Smooth muscle cell (in vitro differentiated cells): Measurements from ENCODE around the gene ZMYND8. TPM values are rescaled to one million over a fixed set of nuclear protein-coding genes. Genes with fewer than 3 reads are reported as not detected.
A peak's percentile ranks its signal among the peaks of the same experiment; 100 is the strongest.
"Not testable (repeated sequence)": the region's sequence is repeated elsewhere in the genome, so short reads cannot be mapped to it uniquely, and the experiment has no call there.

ENCODE experiments used
- DNase-seq: peaks from one replicate; lab custom pipeline; 2025; ENCODE audit not compliant: unreplicated experiment; lab: John Stamatoyannopoulos, UW
- H2AFZ ChIP-seq: fragments of 200-600 bp; sonication (generic); 2 replicates; pipeline ENCODE4 v1.6.0; 2016; ENCODE audit warnings: antibody characterized with exemption, low read depth, mild to moderate bottlenecking
- H3F3A ChIP-seq: fragments of 200-600 bp; sonication (generic); 2 replicates; pipeline ENCODE4 v1.6.0; 2017; ENCODE audit warnings: antibody characterized with exemption, low read depth
- H3K27ac ChIP-seq: fragments of 200-600 bp; sonication (generic); 2 replicates; pipeline ENCODE4 v1.5.1; 2016; ENCODE audit warnings: low read depth, mild to moderate bottlenecking
- H3K27me3 ChIP-seq: fragments of 200-600 bp; sonication (generic); 2 replicates; pipeline ENCODE4 v1.6.1; 2016; ENCODE audit warnings: low read depth, mild to moderate bottlenecking
- H3K36me3 ChIP-seq: fragments of 200-600 bp; sonication (generic); 2 replicates; pipeline ENCODE4 v1.5.1; 2016; ENCODE audit warnings: low read depth
- H3K4me1 ChIP-seq: fragments of 200-600 bp; sonication (generic); 2 replicates; pipeline ENCODE4 v1.5.1; 2016; ENCODE audit warnings: low read depth
- H3K4me2 ChIP-seq: fragments of 200-600 bp; sonication (generic); 2 replicates; pipeline ENCODE4 v1.6.0; 2016; ENCODE audit warnings: mild to moderate bottlenecking
- H3K4me3 ChIP-seq: fragments of 200-600 bp; sonication (generic); 2 replicates; pipeline ENCODE4 v1.5.1; 2016; ENCODE audit warnings: mild to moderate bottlenecking
- H3K79me2 ChIP-seq: fragments of 200-600 bp; sonication (generic); 2 replicates; pipeline ENCODE4 v1.6.0; 2016; ENCODE audit warnings: low read depth, mild to moderate bottlenecking
- H3K9ac ChIP-seq: fragments of 200-600 bp; sonication (generic); 2 replicates; pipeline ENCODE4 v1.6.0; 2016; ENCODE audit warnings: low read depth
- H3K9me3 ChIP-seq: fragments of 200-600 bp; sonication (generic); replicated peaks from 2 replicates; pipeline ENCODE4 v1.5.1; 2016; ENCODE audit warnings: low read depth
- H4K20me1 ChIP-seq: fragments of 200-600 bp; sonication (generic); 2 replicates; pipeline ENCODE4 v1.6.0; 2016; ENCODE audit warnings: low read depth
- CTCF ChIP-seq: fragments of 200-600 bp; sonication (generic); IDR thresholded peaks from 2 replicates; pipeline ENCODE4 v1.5.1; 2017; ENCODE audit warnings: borderline replicate concordance, mild to moderate bottlenecking, antibody characterized with exemption; ENCODE audit not compliant: insufficient read depth, poor library complexity, severe bottlenecking
- WGBS: methylation state at CpG from one replicate; pipeline ENCODE4 v1.1.7; 2016; ENCODE audit warnings: low lambda C conversion rate; 5-methylcytosine and 5-hydroxymethylcytosine counted together
- polyA plus RNA-seq: library from polyadenylated mRNA; unstranded; fragments of >200 nt; fragmentation: Nextera tagmentation; extraction: Ambion mirVana; gene quantifications from 2 replicates; pipeline ENCODE4 v1.2.1, GENCODE V29; 2016
- total RNA-seq: library from RNA; depleted of rRNA; stranded (reverse); fragments of >200 nt; gene quantifications from 2 replicates; pipeline ENCODE4 v1.2.3, GENCODE V29; 2014

Gene ZMYND8
- total and polyA plus RNA-seq, 2 experiments from 2014 or later: 15.2 to 24.1 TPM

- TF ChIP-seq CTCF: no peak
- Histone ChIP-seq H3K4me3 (no peak overlapping the region), H3K36me3 (no peaks in the 10 kb centered on the region), H3K4me1 (no peaks in the 10 kb centered on the region), H3F3A (no peaks in the 10 kb centered on the region), H3K9me3 (no peaks in the 10 kb centered on the region), H3K27ac (no peak overlapping the region), H2AFZ (no peak overlapping the region), H3K4me2 (no peak overlapping the region), H4K20me1 (no peaks in the 10 kb centered on the region), H3K27me3 (no peaks in the 10 kb centered on the region), H3K79me2 (no peaks in the 10 kb centered on the region), H3K9ac (no peak overlapping the region)
- WGBS: 94% methylated on average over 9 of the region's 9 CpGs
- DNase-seq: no peak
Measured at GRCh38 chr20:47397652-47398301, 41.3 kb upstream of the ZMYND8 start.

GRCh38 chr20:47396762-47397476, 40.4 kb upstream of the ZMYND8 start:
- no peak for DNase-seq
- no peaks in the 10 kb centered on the region for H3F3A ChIP-seq
- H3K4me3 ChIP-seq: no peak overlapping the region
- H3K4me2 ChIP-seq: no peak overlapping the region
- no peak overlapping the region for H3K9ac ChIP-seq
- H3K79me2 ChIP-seq: no peaks in the 10 kb centered on the region
- 65% methylated on average over 5 of the region's 5 CpGs for WGBS
- H4K20me1 ChIP-seq: no peaks in the 10 kb centered on the region
- H3K27me3 ChIP-seq: no peaks in the 10 kb centered on the region
- no peaks in the 10 kb centered on the region for H3K9me3 ChIP-seq
- H3K27ac ChIP-seq: no peak overlapping the region
- TF ChIP-seq CTCF: no peak
- H3K4me1 ChIP-seq: no peaks in the 10 kb centered on the region
- no peak overlapping the region for H2AFZ ChIP-seq
- H3K36me3 ChIP-seq: no peaks in the 10 kb centered on the region

- not testable (repeated sequence) for H3K36me3 ChIP-seq, H3K4me3 ChIP-seq, H4K20me1 ChIP-seq, H3K9ac ChIP-seq, H2AFZ ChIP-seq, H3K27me3 ChIP-seq, H3K79me2 ChIP-seq, H3K4me2 ChIP-seq, H3K27ac ChIP-seq, H3K4me1 ChIP-seq, DNase-seq, H3F3A ChIP-seq, H3K9me3 ChIP-seq
- WGBS: 95% methylated on average over 11 of the region's 11 CpGs
Measured at GRCh38 chr20:47393796-47394514, 37.5 kb upstream of the ZMYND8 start.

GRCh38 chr20:47392721-47393073, 36.2 kb upstream of the ZMYND8 start:
- Histone ChIP-seq H3F3A (no peaks in the 10 kb centered on the region), H3K4me2 (no peak overlapping the region), H3K4me3 (no peak overlapping the region), H2AFZ (no peak overlapping the region), H3K9me3 (no peaks in the 10 kb centered on the region), H3K4me1 (no peaks in the 10 kb centered on the region), H3K27me3 (no peaks in the 10 kb centered on the region), H3K27ac (peak overlapping the region; percentile 85), H3K9ac (no peak overlapping the region), H3K36me3 (no peaks in the 10 kb centered on the region), H4K20me1 (no peaks in the 10 kb centered on the region), H3K79me2 (no peaks in the 10 kb centered on the region)
- WGBS: 95% methylated on average over 2 of the region's 2 CpGs
- DNase-seq: no peak
- TF ChIP-seq CTCF: no peak
